ENCODE measurements around the gene CDC6.

Gene CDC6

GRCh38 chr17:40329839-40330794, 42.4 kb downstream of the CDC6 start:
- TF ChIP-seq GATA2 (IDR thresholded peaks at IDR 0.05; ENCODE audit: low read depth, low read length) (peak; percentile 50; the same call in 1 of the 2 replicates), GATA3 (IDR thresholded peaks at IDR 0.05; ENCODE audit: low read depth, low read length) (no peak)

- TF ChIP-seq GATA2 (IDR thresholded peaks at IDR 0.05; ENCODE audit: low read depth, low read length) (no peak), GATA3 (IDR thresholded peaks at IDR 0.05; ENCODE audit: low read depth, low read length) (no peak)
These were observed 43.3 kb downstream of the CDC6 start for GRCh38 chr17:40330850-40331470.

- TF ChIP-seq GATA3 (IDR thresholded peaks at IDR 0.05; ENCODE audit: low read depth, low read length) = no peak
These were observed 44.3 kb downstream of the CDC6 start for GRCh38 chr17:40331743-40332641.

- no peak for TF ChIP-seq GATA3 (IDR thresholded peaks at IDR 0.05; ENCODE audit: low read depth, low read length)
- TF ChIP-seq GATA2 (IDR thresholded peaks at IDR 0.05; ENCODE audit: low read depth, low read length) = no peak
These were observed 46.2 kb downstream of the CDC6 start for GRCh38 chr17:40333781-40334448.

GRCh38 chr17:40335620-40336019, 47.9 kb downstream of the CDC6 start:
- TF ChIP-seq GATA3 (IDR thresholded peaks at IDR 0.05; ENCODE audit: low read depth, low read length) (no peak), GATA2 (IDR thresholded peaks at IDR 0.05; ENCODE audit: low read depth, low read length) (no peak)

GRCh38 chr17:40337351-40337750, 49.7 kb downstream of the CDC6 start:
- 0 out of 2 replicates have a peak, but pooled peaks have one; percentile 32 for TF ChIP-seq GATA2 (IDR thresholded peaks at IDR 0.05; ENCODE audit: low read depth, low read length)
- no peak for TF ChIP-seq GATA3 (IDR thresholded peaks at IDR 0.05; ENCODE audit: low read depth, low read length)

GRCh38 chr17:40338058-40338457, 50.4 kb downstream of the CDC6 start:
- no peak for TF ChIP-seq GATA3 (IDR thresholded peaks at IDR 0.05; ENCODE audit: low read depth, low read length)
- no peak for TF ChIP-seq GATA2 (IDR thresholded peaks at IDR 0.05; ENCODE audit: low read depth, low read length)

- TF ChIP-seq GATA2 (IDR thresholded peaks at IDR 0.05; ENCODE audit: low read depth, low read length) (no peak), GATA3 (IDR thresholded peaks at IDR 0.05; ENCODE audit: low read depth, low read length) (no peak)
These were observed 51.4 kb downstream of the CDC6 start for GRCh38 chr17:40338941-40339649.

- no peak for TF ChIP-seq GATA2 (IDR thresholded peaks at IDR 0.05; ENCODE audit: low read depth, low read length)
- TF ChIP-seq GATA3 (IDR thresholded peaks at IDR 0.05; ENCODE audit: low read depth, low read length) = no peak
These were observed 52.6 kb downstream of the CDC6 start for GRCh38 chr17:40340327-40340726.

GRCh38 chr17:40340880-40341807, 53.5 kb downstream of the CDC6 start:
- TF ChIP-seq GATA3 (IDR thresholded peaks at IDR 0.05; ENCODE audit: low read depth, low read length) (no peak), GATA2 (IDR thresholded peaks at IDR 0.05; ENCODE audit: low read depth, low read length) (no peak)

GRCh38 chr17:40341808-40342503, 54.3 kb downstream of the CDC6 start:
- TF ChIP-seq GATA3 (IDR thresholded peaks at IDR 0.05; ENCODE audit: low read depth, low read length) (no peak), GATA2 (IDR thresholded peaks at IDR 0.05; ENCODE audit: low read depth, low read length) (no peak)

Data from SH-SY5Y (cell line).